PC-3 (cell line): ENCODE data around the gene CUTA. TPM values are rescaled to one million over a fixed set of nuclear protein-coding genes. Genes with fewer than 3 reads are reported as not detected.
"Not testable (repeated sequence)": the region's sequence is repeated elsewhere in the genome, so short reads cannot be mapped to it uniquely, and the experiment has no call there.

Source experiments
- ATAC-seq: fragments of 200-7000 bp; cut with Tn5 transposase; 2 replicates; pipeline ENCODE4 v1.9.1; 2020; ENCODE audit warnings: mild to moderate bottlenecking, moderate library complexity
- BruUV-seq: library from RNA; stranded (reverse); fragments of 400-500 nt; replicated peaks from 2 replicates; lab custom pipeline; 2021; lab: Mats Ljungman, UMichigan
- CTCF ChIA-PET: fragments of 300-600 bp; sonication (Branson Sonifier 250); formaldehyde crosslinking; loops from one replicate; lab custom pipeline; 2022; ENCODE audit warnings: antibody characterized with exemption; lab: Charles Lee
- POLR2A ChIA-PET: fragments of 300-600 bp; sonication (Branson Sonifier 250); formaldehyde crosslinking; loops from one replicate; lab custom pipeline; 2022; ENCODE audit warnings: antibody characterized with exemption; ENCODE audit not compliant: unreplicated experiment; lab: Charles Lee
- DNase-seq: peaks from one replicate; pipeline ENCODE4 v3.0.0-alpha.2; 2015
- H2AFZ ChIP-seq: fragments of 300-600 bp; sonication (generic); 2 replicates; pipeline ENCODE4 v1.6.0; 2016; ENCODE audit warnings: antibody characterized with exemption, low read length
- H3F3A ChIP-seq: fragments of 300-600 bp; sonication (generic); one replicate; pipeline ENCODE4 v1.6.0; 2017; ENCODE audit warnings: antibody characterized with exemption, low read length, control low read depth, mild to moderate bottlenecking; ENCODE audit not compliant: unreplicated experiment
- H3K27ac ChIP-seq: fragments of 300-600 bp; sonication (generic); 2 replicates; pipeline ENCODE4 v1.5.1; 2016; ENCODE audit warnings: mild to moderate bottlenecking, low read length
- H3K27me3 ChIP-seq: fragments of 300-600 bp; sonication (generic); 2 replicates; pipeline ENCODE4 v1.6.1; 2016; ENCODE audit warnings: low read length, mixed read lengths
- H3K36me3 ChIP-seq: fragments of 300-600 bp; sonication (generic); 2 replicates; pipeline ENCODE4 v1.6.1; 2016; ENCODE audit warnings: low read depth, mixed run types, low read length, mixed read lengths
- H3K4me1 ChIP-seq: fragments of 300-600 bp; sonication (generic); 2 replicates; pipeline ENCODE4 v1.5.1; 2016; ENCODE audit warnings: low read length; ENCODE audit not compliant: insufficient read depth
- H3K4me2 ChIP-seq: fragments of 300-600 bp; sonication (generic); 2 replicates; pipeline ENCODE4 v1.6.0; 2016; ENCODE audit warnings: low read length
- H3K4me3 ChIP-seq: fragments of 300-600 bp; sonication (generic); 2 replicates; pipeline ENCODE4 v1.5.1; 2016; ENCODE audit warnings: mild to moderate bottlenecking, low read length, mixed read lengths
- H3K79me2 ChIP-seq: fragments of 300-600 bp; sonication (generic); 2 replicates; pipeline ENCODE4 v1.6.1; 2017; ENCODE audit warnings: low read length, mixed read lengths
- H3K9ac ChIP-seq: fragments of 300-600 bp; sonication (generic); 2 replicates; pipeline ENCODE4 v1.6.0; 2016; ENCODE audit warnings: mild to moderate bottlenecking, low read length
- H3K9me2 ChIP-seq: fragments of 300-600 bp; sonication (generic); replicated peaks from 2 replicates; pipeline ENCODE4 v1.6.1; 2016; ENCODE audit warnings: mixed run types, low read length, mixed read lengths
- H3K9me3 ChIP-seq: fragments of 300-600 bp; sonication (generic); 2 replicates; pipeline ENCODE4 v1.6.1; 2016; ENCODE audit warnings: low read length, mixed read lengths
- H4K20me1 ChIP-seq: fragments of 300-600 bp; sonication (generic); 2 replicates; pipeline ENCODE4 v1.6.1; 2016; ENCODE audit warnings: low read length, mixed read lengths
- CTCF ChIP-seq: fragments of 300-600 bp; sonication (generic); conservative IDR thresholded peaks from 2 replicates; pipeline ENCODE4 v1.5.1; 2017; ENCODE audit warnings: antibody characterized with exemption, low read depth, mild to moderate bottlenecking, low read length
- EZH2 ChIP-seq: fragments of 300-600 bp; sonication (generic); IDR thresholded peaks from one replicate; pipeline ENCODE4 v1.6.1; 2017; ENCODE audit warnings: antibody characterized with exemption, mild to moderate bottlenecking, low read length; ENCODE audit not compliant: unreplicated experiment
- EZH2phosphoT487 ChIP-seq: fragments of 300-600 bp; sonication (generic); IDR thresholded peaks from 2 replicates; pipeline ENCODE4 v1.6.1; 2018; ENCODE audit warnings: mild to moderate bottlenecking, antibody characterized with exemption, low read length, borderline replicate concordance
- intact Hi-C: fragments of 100-400 bp; cut with micrococcal nuclease; formaldehyde crosslinking; loops from 2 replicates; pipeline ENCODE4 v1.9.0; 2023
- total RNA-seq: library from RNA; depleted of rRNA; stranded (reverse); fragments of >200 nt; gene quantifications from 2 replicates; pipeline ENCODE4 v1.2.3, GENCODE V29; 2014

The CUTA gene
- total RNA-seq, 1 experiment from 2014 or later: 242 TPM

DNA sequence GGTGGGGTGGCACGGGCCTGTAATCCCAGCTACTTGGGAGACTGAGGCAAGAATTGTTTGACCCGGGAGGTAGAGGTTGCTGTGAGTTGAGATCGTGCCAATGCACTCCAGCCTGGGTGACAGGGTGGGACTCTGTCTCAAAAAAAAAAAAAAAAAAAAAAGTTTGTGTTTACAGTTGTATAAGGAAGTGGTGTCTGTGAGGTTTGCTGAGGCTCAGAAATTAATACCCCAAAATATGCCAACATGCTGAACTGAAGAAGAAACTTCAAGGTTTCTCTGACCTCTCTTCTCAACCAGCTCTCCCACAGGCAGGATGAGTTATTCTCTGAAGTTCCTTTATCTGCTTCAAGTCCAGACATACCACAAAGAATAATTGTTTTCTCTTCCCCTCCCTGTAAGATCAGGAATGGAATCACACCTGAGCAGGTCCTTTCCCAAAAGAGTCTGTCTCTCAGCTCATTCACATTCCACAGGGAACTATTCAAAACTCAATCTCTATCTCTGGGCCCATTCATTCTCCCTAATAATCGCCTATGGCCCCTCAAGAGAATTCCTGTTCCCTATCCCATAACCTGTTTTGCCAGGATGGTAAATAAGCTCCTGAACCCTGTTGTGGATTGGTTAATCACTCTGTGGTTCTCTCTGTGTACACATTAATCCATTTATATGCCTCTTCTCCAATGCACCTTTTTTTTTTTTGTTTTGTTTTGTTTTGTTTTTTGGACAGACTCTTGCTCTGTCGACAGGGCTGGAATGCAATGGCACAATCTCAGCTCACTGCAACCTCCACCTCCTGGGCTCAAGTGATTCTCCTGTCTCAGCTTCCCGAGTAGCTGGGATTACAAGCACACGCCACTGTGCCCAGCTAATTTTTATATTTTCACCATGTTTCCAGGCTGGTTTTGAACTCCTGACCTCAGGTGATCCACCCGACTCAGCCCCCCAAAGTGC lies 43.7 kb downstream of the CUTA start:
- no peak overlapping the region for H3K4me2 ChIP-seq
- no peak overlapping the region for H3K27ac ChIP-seq
- ChIA-PET CTCF (interaction anchor here (0.8 to 1.1 kb wide), 2 partner anchors 10 to 30 kb away, joined by 4 to 5 read pairs; no protein-coding TSS in a partner anchor), POLR2A (interaction anchor here (0.6 kb wide), 1 partner anchor 51 kb away, joined by 4 read pairs; no protein-coding TSS in a partner anchor)
- no TSS peak for BruUV-seq
- no peak overlapping the region for H3K4me3 ChIP-seq
- H3K27me3 ChIP-seq: no peaks in the 10 kb centered on the region
- no peaks in the 10 kb centered on the region for H3F3A ChIP-seq
- ATAC-seq: no peak
- H3K79me2 ChIP-seq: no peaks in the 10 kb centered on the region
- intact Hi-C loops: no loop called here
- peaks cover 8% of the 10 kb centered on the region; the same call in 1 of the 2 replicates for H3K4me1 ChIP-seq
- peak; percentile 42 for DNase-seq
- H3K36me3 ChIP-seq: no peaks in the 10 kb centered on the region
- H4K20me1 ChIP-seq: no peaks in the 10 kb centered on the region
- TF ChIP-seq EZH2 (no peak), CTCF (no peak), EZH2phosphoT487 (no peak)
- H3K9me2 ChIP-seq: no peaks in the 10 kb centered on the region
- H3K9me3 ChIP-seq: no peaks in the 10 kb centered on the region
- no peak overlapping the region for H2AFZ ChIP-seq
- no peak overlapping the region for H3K9ac ChIP-seq

DNA sequence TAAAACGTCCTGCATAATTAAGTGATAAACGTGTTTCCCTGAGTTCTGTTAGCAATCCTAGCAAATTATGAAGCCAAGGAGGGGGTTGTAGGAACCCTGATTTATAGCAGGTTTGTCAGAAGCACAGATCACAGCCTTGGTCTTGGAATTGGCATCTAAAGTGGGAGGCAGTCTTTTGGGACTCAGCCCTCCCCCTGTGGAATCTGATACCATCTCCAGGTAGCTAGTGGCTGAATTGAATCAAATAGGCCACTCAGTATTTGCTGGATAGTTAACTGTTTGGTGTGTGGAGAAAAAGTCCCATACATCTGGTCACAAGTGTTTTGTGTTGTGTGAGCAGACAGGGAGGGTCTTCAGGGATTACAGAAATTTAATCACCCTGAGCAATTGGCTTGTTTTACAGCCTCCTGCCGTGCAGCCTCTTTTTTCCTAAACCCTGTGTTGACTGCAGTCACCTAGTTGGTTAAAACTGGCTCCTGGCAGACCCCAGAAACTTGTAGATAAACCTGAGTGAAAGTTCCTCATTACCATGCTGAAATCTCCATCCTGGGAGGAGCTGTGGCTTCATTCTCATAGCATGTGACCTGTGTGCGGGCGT lies 45.3 kb downstream of the CUTA start:
- CTCF ChIA-PET: no interaction called here
- intact Hi-C loops: no loop called here
- Histone ChIP-seq H3K9me2 (no peaks in the 10 kb centered on the region), H3F3A (no peaks in the 10 kb centered on the region), H3K27ac (no peak overlapping the region), H3K79me2 (no peaks in the 10 kb centered on the region), H3K9ac (no peak overlapping the region), H2AFZ (no peak overlapping the region), H3K36me3 (no peaks in the 10 kb centered on the region), H4K20me1 (no peaks in the 10 kb centered on the region), H3K4me3 (no peak overlapping the region), H3K4me2 (no peak overlapping the region), H3K4me1 (peaks cover 8% of the 10 kb centered on the region; the same call in 1 of the 2 replicates), H3K9me3 (no peaks in the 10 kb centered on the region), H3K27me3 (no peaks in the 10 kb centered on the region)
- no TSS peak for BruUV-seq
- POLR2A ChIA-PET: no interaction called here
- no peak for DNase-seq
- no peak for TF ChIP-seq EZH2
- TF ChIP-seq CTCF: no peak
- TF ChIP-seq EZH2phosphoT487: no peak
- no peak for ATAC-seq

DNA sequence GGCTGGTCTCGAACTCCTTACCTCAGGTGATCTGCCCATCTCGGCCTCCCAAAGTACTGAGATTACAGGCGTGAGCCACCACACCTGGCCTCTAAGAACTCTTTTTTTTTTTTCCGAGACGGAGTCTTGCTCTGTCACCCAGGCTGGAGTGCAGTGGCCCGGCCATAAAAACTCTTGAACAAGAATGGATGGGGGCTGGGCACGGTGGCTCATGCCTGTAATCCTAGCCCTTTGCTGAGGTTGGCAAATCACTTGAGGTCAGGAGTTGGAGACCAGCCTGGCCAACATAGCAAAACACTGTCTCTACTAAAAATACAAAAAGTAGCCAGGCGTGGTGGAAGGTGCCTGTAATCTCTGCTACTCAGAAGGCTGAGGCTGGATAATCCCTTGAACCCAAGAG lies 46.0 kb downstream of the CUTA start:
- DNase-seq, H2AFZ ChIP-seq, H3K4me1 ChIP-seq, H4K20me1 ChIP-seq, H3K9me3 ChIP-seq, POLR2A ChIA-PET, BruUV-seq, intact Hi-C loops, H3K4me3 ChIP-seq, H3K27me3 ChIP-seq, H3K27ac ChIP-seq, H3K36me3 ChIP-seq, H3K9me2 ChIP-seq, ATAC-seq, H3K9ac ChIP-seq, H3K4me2 ChIP-seq, H3K79me2 ChIP-seq, CTCF ChIA-PET, H3F3A ChIP-seq: not testable (repeated sequence)

GRCh38 chr6:33367715-33368025 lies 50.2 kb downstream of the CUTA start:
- BruUV-seq, DNase-seq, H2AFZ ChIP-seq, H3K27ac ChIP-seq, H3K4me2 ChIP-seq, H3K4me3 ChIP-seq, CTCF ChIA-PET, POLR2A ChIA-PET, H3K79me2 ChIP-seq, ATAC-seq, H3F3A ChIP-seq, H3K36me3 ChIP-seq, H4K20me1 ChIP-seq, H3K9ac ChIP-seq, H3K27me3 ChIP-seq, H3K9me2 ChIP-seq, intact Hi-C loops, H3K9me3 ChIP-seq, H3K4me1 ChIP-seq: not testable (repeated sequence)
